Cerebellar nuclear complex (tissue), 1 donor: ENCODE results near the gene MAPRE3.
A peak's percentile ranks its signal among the peaks of the same experiment; 100 is the strongest.
"Not testable (repeated sequence)": the region's sequence is repeated elsewhere in the genome, so short reads cannot be mapped to it uniquely, and the experiment has no call there.

Source experiments
- DNase-seq, 2 experiments: peaks; one replicate each; lab custom pipeline; 2025; lab: John Stamatoyannopoulos, UW

MAPRE3 gene

GRCh38 chr2:26970244-26970927, at the start of gene MAPRE3:
Gene MAPRE3 (plus strand): TSS chr2:26970637. CDS start chr2:27022219, 51,582 bp downstream.
- DNase-seq = peak; percentile 88 to 94

- no peak for DNase-seq
Observed at GRCh38 chr2:26921323-26921722, 49.1 kb upstream of the MAPRE3 start.

GRCh38 chr2:26922405-26923188, 47.8 kb upstream of the MAPRE3 start:
- DNase-seq = peak; percentile 16 to 70

- not testable (repeated sequence) for DNase-seq
Observed at GRCh38 chr2:26923189-26923466, 47.3 kb upstream of the MAPRE3 start.

- DNase-seq = no peak
Observed at GRCh38 chr2:26924731-26925099, 45.7 kb upstream of the MAPRE3 start.

- DNase-seq = no peak
Observed at GRCh38 chr2:26925100-26925791, 45.2 kb upstream of the MAPRE3 start.

- no peak for DNase-seq
Observed at GRCh38 chr2:26927221-26927620, 43.2 kb upstream of the MAPRE3 start.

GRCh38 chr2:26932974-26933373, 37.5 kb upstream of the MAPRE3 start:
- DNase-seq = no peak

- DNase-seq = no peak
Observed at GRCh38 chr2:26933431-26934334, 36.8 kb upstream of the MAPRE3 start.

GRCh38 chr2:26934335-26934724, 36.1 kb upstream of the MAPRE3 start:
- DNase-seq = no peak

GRCh38 chr2:26934985-26935384, 35.5 kb upstream of the MAPRE3 start:
- DNase-seq = no peak

- DNase-seq = no peak
Observed at GRCh38 chr2:26936855-26937254, 33.6 kb upstream of the MAPRE3 start.

- no peak for DNase-seq
Observed at GRCh38 chr2:26938399-26939118, 31.9 kb upstream of the MAPRE3 start.

GRCh38 chr2:26940001-26940400, 30.4 kb upstream of the MAPRE3 start:
- no peak for DNase-seq

GRCh38 chr2:26941486-26941885, 29.0 kb upstream of the MAPRE3 start:
- DNase-seq = no peak

- peak; percentile 1 to 9 for DNase-seq
Observed at GRCh38 chr2:26942543-26943295, 27.7 kb upstream of the MAPRE3 start.

- no peak for DNase-seq
Observed at GRCh38 chr2:26945991-26946750, 24.3 kb upstream of the MAPRE3 start.

GRCh38 chr2:26946841-26947784, 23.3 kb upstream of the MAPRE3 start:
- DNase-seq = no peak

GRCh38 chr2:26948800-26949199, 21.6 kb upstream of the MAPRE3 start:
- no peak for DNase-seq
